Astrocyte of the hippocampus (primary cell): Measurements from ENCODE around the gene WDR62.
A peak's percentile ranks its signal among the peaks of the same experiment; 100 is the strongest.
"Not testable (repeated sequence)": the region's sequence is repeated elsewhere in the genome, so short reads cannot be mapped to it uniquely, and the experiment has no call there.

Source experiments
- DNase-seq: peaks from one replicate; pipeline ENCODE4 v3.0.0; 2011; ENCODE audit warnings: low read depth, low spot score

Gene WDR62

GRCh38 chr19:36106991-36107390, 52.3 kb downstream of the WDR62 start:
- no peak for DNase-seq

- no peak for DNase-seq
Observed at GRCh38 chr19:36108684-36109083, 54.0 kb downstream of the WDR62 start.

- no peak for DNase-seq
Observed at GRCh38 chr19:36110487-36111199, 55.9 kb downstream of the WDR62 start, which contains the start of gene OVOL3. TSS of gene OVOL3 (plus strand) at chr19:36111143. CDS start at chr19:36111203, 60 bp downstream.

GRCh38 chr19:36111200-36111539, 56.5 kb downstream of the WDR62 start:
- no peak for DNase-seq

- DNase-seq = no peak
Observed at GRCh38 chr19:36112678-36113077, 58.0 kb downstream of the WDR62 start.

GRCh38 chr19:36113425-36113824, 58.7 kb downstream of the WDR62 start:
- DNase-seq = no peak

- DNase-seq = peak; percentile 37
Observed at GRCh38 chr19:36113894-36114720, 59.4 kb downstream of the WDR62 start.

- DNase-seq = peak; percentile 100
Observed at GRCh38 chr19:36114721-36115452, 60.2 kb downstream of the WDR62 start, which contains the start of gene POLR2I. TSS of gene POLR2I (minus strand) at chr19:36114875. CDS start at chr19:36114856, 19 bp downstream.

- DNase-seq = no peak
Observed at GRCh38 chr19:36115453-36116343, 61.0 kb downstream of the WDR62 start, which contains the start of gene TBCB. TSS of gene TBCB (plus strand) at chr19:36115468. CDS start at chr19:36115561, 93 bp downstream.

- DNase-seq = no peak
Observed at GRCh38 chr19:36116344-36116637, 61.6 kb downstream of the WDR62 start.

- DNase-seq = no peak
Observed at GRCh38 chr19:36120092-36120983, 65.6 kb downstream of the WDR62 start.

GRCh38 chr19:36120984-36121358, 66.3 kb downstream of the WDR62 start:
- DNase-seq = no peak

- DNase-seq = no peak
Observed at GRCh38 chr19:36121486-36122124, 66.9 kb downstream of the WDR62 start.

GRCh38 chr19:36125557-36125956, 70.9 kb downstream of the WDR62 start:
- DNase-seq = no peak

GRCh38 chr19:36128392-36128736, 73.7 kb downstream of the WDR62 start:
- no peak for DNase-seq

GRCh38 chr19:36131221-36131620, 76.5 kb downstream of the WDR62 start:
- not testable (repeated sequence) for DNase-seq

GRCh38 chr19:36134867-36135266, 80.2 kb downstream of the WDR62 start:
- not testable (repeated sequence) for DNase-seq

GRCh38 chr19:36136964-36137686, 82.4 kb downstream of the WDR62 start:
- DNase-seq = peak; percentile 90

GRCh38 chr19:36139120-36139472, 84.4 kb downstream of the WDR62 start:
- no peak for DNase-seq
